HG03439 (cell line): Measurements from ENCODE around the gene LEMD2.

Experiments
- ATAC-seq: cut with Tn5 transposase; IDR thresholded peaks from one replicate; pipeline ENCODE4 v1.9.1; 2021; ENCODE audit warnings: mild to moderate bottlenecking, moderate library complexity; ENCODE audit not compliant: unreplicated experiment

LEMD2 gene

GRCh38 chr6:33777398-33778388 is 11.2 kb downstream of the LEMD2 start:
- no peak for ATAC-seq

GRCh38 chr6:33776764-33777163 is 12.2 kb downstream of the LEMD2 start:
- ATAC-seq, result no peak

GRCh38 chr6:33776186-33776585 is 12.7 kb downstream of the LEMD2 start:
- no peak for ATAC-seq

- no peak for ATAC-seq
Measured at GRCh38 chr6:33774774-33775173, 14.2 kb downstream of the LEMD2 start.

- ATAC-seq, result no peak
Measured at GRCh38 chr6:33772902-33773472, 15.9 kb downstream of the LEMD2 start.

- no peak for ATAC-seq
Measured at GRCh38 chr6:33772082-33772830, 16.7 kb downstream of the LEMD2 start.

- ATAC-seq, result no peak
Measured at GRCh38 chr6:33771146-33772081, 17.5 kb downstream of the LEMD2 start.

GRCh38 chr6:33770833-33771145 is 18.1 kb downstream of the LEMD2 start:
- ATAC-seq, result no peak

- no peak for ATAC-seq
Measured at GRCh38 chr6:33770124-33770832, 18.7 kb downstream of the LEMD2 start.

GRCh38 chr6:33769248-33769821 is 19.6 kb downstream of the LEMD2 start:
- ATAC-seq, result no peak

GRCh38 chr6:33768644-33769120 is 20.2 kb downstream of the LEMD2 start:
- no peak for ATAC-seq

GRCh38 chr6:33766921-33767907 is 21.7 kb downstream of the LEMD2 start:
- ATAC-seq, result no peak

GRCh38 chr6:33765368-33765767 is 23.6 kb downstream of the LEMD2 start:
- ATAC-seq, result no peak

GRCh38 chr6:33764036-33764435 is 24.9 kb downstream of the LEMD2 start:
- ATAC-seq, result no peak

- no peak for ATAC-seq
Measured at GRCh38 chr6:33763483-33763882, 25.4 kb downstream of the LEMD2 start.

- no peak for ATAC-seq
Measured at GRCh38 chr6:33762713-33763112, 26.2 kb downstream of the LEMD2 start.

- no peak for ATAC-seq
Measured at GRCh38 chr6:33761922-33762629, 26.9 kb downstream of the LEMD2 start.

- no peak for ATAC-seq
Measured at GRCh38 chr6:33761581-33761921, 27.4 kb downstream of the LEMD2 start.
